ENCODE results near the gene NLGN1. TPM values are rescaled to one million over a fixed set of nuclear protein-coding genes. Genes with fewer than 3 reads are reported as not detected.

NLGN1 gene
- total RNA-seq, 1 experiment from 2014 or later: 4.2 TPM

GRCh38 chr3:173905381-173905780 lies 507.8 kb downstream of the NLGN1 start:
- no peak for DNase-seq (ENCODE audit: low read depth)

- DNase-seq (ENCODE audit: low read depth): peak; percentile 53
Measured at GRCh38 chr3:173911446-173911845, 513.9 kb downstream of the NLGN1 start.

DNA sequence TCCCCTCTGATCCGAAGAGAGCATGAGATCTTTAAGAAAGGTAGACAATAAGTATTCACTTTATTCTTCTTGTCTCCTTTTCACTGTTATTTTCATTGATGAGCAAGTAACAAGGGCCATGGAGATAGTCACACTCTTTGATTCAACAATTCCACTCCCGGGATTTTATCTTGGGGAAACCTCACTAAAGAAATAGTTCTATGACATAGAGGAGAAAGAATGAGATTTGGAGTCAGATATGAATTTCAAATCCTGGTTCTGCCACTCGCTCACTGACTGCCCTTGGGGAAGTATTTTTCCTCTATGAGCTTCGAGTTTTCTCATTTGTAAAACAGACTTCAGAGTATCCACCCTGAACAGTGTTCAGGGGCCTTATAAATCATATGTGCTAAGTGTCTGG lies 514.6 kb downstream of the NLGN1 start:
- DNase-seq (ENCODE audit: low read depth): peak; percentile 74

DNA sequence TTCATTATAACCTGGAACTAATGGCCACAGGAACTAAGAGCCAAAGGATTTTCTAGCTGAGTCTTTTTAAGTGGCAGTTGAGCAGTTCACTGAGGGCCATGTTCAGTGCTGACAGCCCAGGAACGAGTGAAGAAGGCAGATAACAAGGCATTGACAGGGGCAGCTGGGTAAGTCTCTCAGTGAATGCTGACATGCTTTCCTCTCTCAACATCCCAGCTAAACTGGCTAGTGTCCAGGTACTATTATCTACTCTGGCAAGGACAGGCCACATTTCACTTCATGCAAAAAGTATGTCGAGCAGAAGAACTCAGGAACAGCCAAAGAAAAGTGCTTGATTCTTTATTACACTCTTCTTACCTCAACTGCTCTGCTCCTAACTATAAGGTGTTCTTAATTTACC lies 515.9 kb downstream of the NLGN1 start:
- DNase-seq (ENCODE audit: low read depth): peak; percentile 58

DNA sequence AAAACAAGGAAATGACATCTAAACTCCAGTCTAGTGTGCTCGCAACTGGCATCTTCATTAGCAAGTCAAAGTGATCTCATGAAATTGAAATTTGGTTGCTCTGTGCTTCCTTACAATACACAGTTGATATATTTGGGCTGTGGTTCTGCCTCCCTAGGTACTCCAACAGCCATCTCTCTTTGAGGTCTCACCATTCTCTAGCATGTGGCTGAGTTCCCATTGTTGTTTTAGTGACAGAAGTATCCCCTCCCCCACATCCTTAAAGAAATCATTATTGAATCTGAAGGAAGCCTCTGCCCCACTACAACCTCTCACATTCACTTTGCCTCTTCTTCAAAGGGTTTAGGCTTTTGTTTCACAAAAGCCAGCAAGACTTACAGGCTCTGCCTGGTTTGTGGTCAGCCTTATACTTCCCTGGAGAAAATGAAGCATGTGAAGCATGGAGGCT lies 516.5 kb downstream of the NLGN1 start:
- DNase-seq (ENCODE audit: low read depth): peak; percentile 64

- DNase-seq (ENCODE audit: low read depth): no peak
Measured at GRCh38 chr3:173916799-173917198, 519.3 kb downstream of the NLGN1 start.

DNA sequence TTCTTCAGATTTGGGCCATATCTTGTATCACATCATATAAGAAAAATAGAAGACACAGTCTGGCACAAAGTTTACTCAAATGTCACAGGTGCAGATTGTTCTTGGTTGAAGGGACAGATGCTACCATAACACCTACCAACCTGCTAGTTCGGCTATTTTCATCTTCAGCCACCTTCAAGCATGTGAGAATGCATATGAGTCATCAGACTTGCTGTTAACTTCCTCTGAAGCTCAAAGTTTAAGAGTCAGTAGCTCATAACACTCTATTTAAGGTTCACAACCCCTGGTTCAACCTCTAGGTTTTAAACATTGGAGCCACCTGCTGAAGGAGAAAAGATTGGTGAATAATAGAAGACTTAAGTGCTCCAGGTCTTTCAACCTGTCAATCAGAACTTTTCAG lies 522.8 kb downstream of the NLGN1 start:
- peak; percentile 62 for DNase-seq (ENCODE audit: low read depth)

DNA sequence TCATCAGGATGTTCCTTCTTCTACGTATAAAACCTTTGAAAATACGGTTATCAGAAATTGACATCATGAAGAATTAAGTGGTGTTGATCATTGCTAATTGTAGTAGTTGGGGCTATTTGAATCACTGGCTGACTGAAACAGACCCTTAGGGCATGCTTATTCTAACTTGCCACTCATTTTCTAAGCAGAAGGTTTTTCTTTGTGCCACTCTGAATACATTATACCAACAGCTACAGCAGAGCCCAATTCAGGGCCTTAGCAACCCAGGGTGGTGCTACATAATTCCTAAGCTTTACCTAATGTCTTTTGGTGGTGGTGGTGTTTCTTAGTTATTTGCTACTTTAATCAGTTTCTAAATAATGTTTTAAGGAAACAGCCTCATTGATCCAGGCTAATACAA lies 524.2 kb downstream of the NLGN1 start:
- DNase-seq (ENCODE audit: low read depth): no peak

- no peak for DNase-seq (ENCODE audit: low read depth)
Measured at GRCh38 chr3:173923204-173923603, 525.7 kb downstream of the NLGN1 start.

- DNase-seq (ENCODE audit: low read depth): no peak
Measured at GRCh38 chr3:173930251-173930650, 532.7 kb downstream of the NLGN1 start.

DNA sequence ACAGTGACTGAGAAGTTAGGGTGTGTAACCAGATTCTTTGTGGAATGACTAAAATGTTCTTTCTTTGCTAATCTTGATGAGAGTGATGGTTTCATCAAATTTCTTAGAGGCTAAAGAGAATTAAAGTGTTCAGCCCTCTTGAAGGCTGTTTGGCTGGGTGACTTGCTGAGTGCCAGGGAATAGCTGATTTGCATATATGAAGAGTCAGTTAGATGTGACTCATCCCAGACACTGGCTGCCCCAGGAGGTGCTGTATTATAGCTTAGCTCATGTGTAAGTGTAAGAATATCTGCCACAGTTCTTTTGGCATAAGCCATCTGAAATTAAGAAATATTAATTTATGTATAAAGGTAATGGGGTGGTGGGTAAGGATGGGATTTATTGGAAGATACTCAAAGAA lies 535.1 kb downstream of the NLGN1 start:
- peak; percentile 86 for DNase-seq (ENCODE audit: low read depth)

GRCh38 chr3:173933113-173933512 lies 535.6 kb downstream of the NLGN1 start:
- peak; percentile 12 for DNase-seq (ENCODE audit: low read depth)

DNA sequence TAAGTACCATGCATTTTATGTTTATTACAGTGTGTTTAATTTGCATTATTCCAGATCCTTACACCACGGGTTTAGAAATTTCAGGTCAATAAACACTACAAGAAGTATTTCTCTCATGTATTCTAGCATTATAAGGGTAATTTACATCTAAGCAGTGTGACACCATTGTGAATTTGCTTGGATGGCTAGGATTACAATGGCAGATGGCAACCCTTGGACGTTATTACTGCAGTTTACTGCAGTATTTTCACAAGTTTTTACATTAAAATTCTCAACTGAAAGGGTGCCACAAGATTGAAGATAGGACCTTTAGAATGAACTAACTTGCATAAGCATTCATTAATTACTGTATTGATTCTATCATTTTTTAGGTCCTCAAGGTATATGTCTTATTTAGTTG lies 538.8 kb downstream of the NLGN1 start:
- DNase-seq (ENCODE audit: low read depth): no peak

GRCh38 chr3:173938159-173938558 lies 540.6 kb downstream of the NLGN1 start:
- peak; percentile 87 for DNase-seq (ENCODE audit: low read depth)

DNA sequence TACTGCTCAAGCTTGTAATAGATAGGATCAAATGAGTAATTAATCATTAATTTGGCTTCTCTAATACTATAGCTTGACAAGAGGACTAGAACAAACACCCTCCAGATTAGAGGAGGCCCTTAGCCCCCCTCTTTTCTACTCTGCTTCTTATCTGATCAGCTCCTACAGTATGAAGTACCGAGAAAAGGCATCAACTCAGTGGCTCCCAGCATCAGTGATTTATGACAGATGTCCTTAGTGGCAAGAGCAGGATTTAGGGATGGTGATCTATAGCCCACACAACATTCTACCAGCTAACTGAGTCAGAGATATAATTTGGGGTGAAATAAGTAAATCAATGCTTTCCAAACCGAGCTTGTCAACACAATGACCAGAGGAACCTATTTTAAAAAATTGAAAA lies 541.1 kb downstream of the NLGN1 start:
- DNase-seq (ENCODE audit: low read depth): no peak

- no peak for DNase-seq (ENCODE audit: low read depth)
Measured at GRCh38 chr3:173939331-173939730, 541.8 kb downstream of the NLGN1 start.

DNA sequence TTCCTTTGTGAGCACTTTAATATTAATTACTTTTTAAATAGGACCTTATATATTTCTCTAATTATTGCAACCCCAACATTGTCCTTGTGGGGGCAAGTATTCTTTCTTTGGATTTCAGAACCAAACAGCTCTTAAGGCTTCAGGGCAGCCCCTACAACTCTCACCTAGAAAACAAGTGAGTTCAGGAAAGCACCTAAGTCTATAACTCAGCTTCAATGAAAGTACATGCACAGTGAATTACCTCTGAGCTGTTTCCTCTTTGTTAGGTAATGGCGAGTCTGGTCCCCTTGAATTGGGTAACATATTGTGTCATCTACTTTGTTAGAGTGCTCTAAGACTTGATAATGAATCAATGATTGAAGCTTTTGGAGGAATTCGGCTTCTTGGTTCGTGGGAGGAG lies 545.7 kb downstream of the NLGN1 start:
- no peak for DNase-seq (ENCODE audit: low read depth)

- no peak for DNase-seq (ENCODE audit: low read depth)
Measured at GRCh38 chr3:173945170-173945569, 547.6 kb downstream of the NLGN1 start.

- no peak for DNase-seq (ENCODE audit: low read depth)
Measured at GRCh38 chr3:173945806-173946205, 548.3 kb downstream of the NLGN1 start.

GRCh38 chr3:173954647-173955046 lies 557.1 kb downstream of the NLGN1 start:
- no peak for DNase-seq (ENCODE audit: low read depth)

- no peak for DNase-seq (ENCODE audit: low read depth)
Measured at GRCh38 chr3:173957646-173958045, 560.1 kb downstream of the NLGN1 start.

DNA sequence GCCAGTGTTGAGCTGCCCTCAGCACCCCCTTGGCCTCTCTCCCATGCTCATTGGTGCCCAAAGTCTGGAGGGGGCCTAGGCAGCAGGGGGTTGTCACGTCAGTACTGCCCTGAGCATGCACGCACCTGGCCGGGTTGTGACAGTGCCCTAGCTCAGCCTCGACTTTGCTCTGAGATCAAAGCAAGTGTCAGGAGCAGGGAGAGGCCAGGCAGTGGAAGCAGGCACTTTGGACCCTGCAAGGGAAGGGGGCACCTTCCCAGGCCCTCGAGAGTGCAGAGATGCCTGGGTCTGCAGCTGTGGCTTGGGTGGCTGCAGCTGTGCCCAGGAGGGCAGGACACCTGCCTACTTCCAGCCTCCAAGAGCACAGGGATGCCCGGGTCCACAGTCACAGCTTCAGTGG lies 561.3 kb downstream of the NLGN1 start:
- no peak for DNase-seq (ENCODE audit: low read depth)

- DNase-seq (ENCODE audit: low read depth): peak; percentile 45
Measured at GRCh38 chr3:173970281-173970680, 572.7 kb downstream of the NLGN1 start.

DNA sequence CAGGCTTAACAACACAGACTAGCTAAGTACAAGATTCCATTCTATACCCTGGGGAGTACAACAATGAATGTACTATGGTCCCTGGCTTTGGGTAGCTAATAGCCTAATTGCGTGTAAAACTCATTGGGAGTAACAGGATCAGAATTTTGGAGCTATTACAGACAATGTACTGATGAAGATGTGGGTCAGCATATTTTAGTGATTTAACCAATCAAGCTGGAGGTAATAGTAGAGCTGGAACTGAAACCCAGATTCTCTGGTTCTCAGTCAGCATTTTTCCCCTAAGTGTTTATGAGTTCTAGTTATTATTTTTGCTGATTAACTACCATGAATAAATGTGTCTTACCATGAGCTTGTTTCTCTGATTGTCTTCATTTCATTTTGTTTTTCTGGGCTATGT lies 578.7 kb downstream of the NLGN1 start:
- no peak for DNase-seq (ENCODE audit: low read depth)

DNA sequence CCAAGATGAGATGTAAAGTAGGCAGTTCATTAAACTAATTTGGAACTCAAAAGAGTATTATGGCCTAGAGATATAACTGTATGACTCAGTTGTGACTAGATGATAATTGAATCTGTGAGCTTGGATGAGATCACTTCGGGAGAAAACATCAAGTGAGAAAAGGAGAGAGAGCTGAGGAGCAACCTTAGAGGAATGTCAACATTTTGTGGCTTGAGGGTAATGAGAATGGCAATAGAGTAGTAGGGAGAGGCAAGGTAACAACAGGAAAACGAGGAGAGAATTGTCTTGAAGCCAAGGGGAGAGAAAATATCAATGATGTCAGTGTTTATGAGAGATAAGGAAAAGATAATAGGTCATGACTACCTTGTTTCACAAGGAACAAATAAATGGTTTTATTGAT lies 580.2 kb downstream of the NLGN1 start:
- peak; percentile 95 for DNase-seq (ENCODE audit: low read depth)

All from M059J (cell line).